GM08714 (cell line): Measurements from ENCODE around the gene NRG3.
"Not testable (repeated sequence)": the region's sequence is repeated elsewhere in the genome, so short reads cannot be mapped to it uniquely, and the experiment has no call there.

ENCODE experiments used
- H3K4me3 ChIP-seq: fragments of 200-500 bp; sonication (Bioruptor generic); 2 replicates; pipeline ENCODE4 v1.5.1; 2014; ENCODE audit warnings: mild to moderate bottlenecking, low read length, inconsistent platforms
- ZNF274 ChIP-seq: IDR thresholded peaks from 2 replicates; pipeline ENCODE4 v1.6.1; 2012; ENCODE audit warnings: mild to moderate bottlenecking, low read depth, low read length

The NRG3 gene

DNA sequence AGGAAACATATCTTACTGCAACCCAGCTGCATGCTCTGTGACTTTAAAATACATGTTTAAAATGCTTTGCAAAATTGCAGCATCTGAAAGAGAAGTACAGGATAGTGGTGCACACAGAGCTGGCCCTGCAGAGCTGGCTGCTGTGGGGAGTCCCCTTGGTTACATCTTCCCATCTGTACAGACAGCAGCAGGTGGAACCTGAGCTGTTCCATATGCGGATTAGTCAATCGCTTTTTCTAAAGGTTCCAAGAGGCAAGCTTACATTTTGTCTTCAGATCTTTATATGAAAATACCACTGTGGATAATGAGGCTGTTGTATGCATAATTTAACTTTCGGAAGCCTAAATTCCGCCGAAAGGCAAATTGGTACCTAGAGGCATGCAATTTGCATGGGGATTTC is 444.1 kb downstream of the NRG3 start:
- no peak overlapping the region for H3K4me3 ChIP-seq
- TF ChIP-seq ZNF274: no peak

DNA sequence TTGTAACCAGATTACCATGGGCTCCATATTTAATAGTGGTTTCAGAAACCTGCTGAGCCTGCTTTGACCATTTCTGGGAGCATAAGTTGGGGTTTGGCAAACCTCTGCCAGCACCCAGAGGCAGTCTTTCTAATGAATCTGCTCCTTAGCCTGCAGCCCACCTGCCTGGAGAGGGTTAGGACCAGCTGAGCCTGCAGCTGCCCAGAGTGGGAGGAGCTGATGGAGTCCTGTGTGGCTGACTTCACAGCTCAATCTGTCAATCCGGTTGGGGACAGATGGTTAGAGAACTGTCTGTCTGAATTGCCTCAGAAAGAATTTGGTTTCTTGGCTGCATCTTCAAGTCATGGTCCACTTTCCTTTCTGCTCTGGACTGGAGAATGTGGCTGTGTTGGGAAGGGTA is 444.6 kb downstream of the NRG3 start:
- H3K4me3 ChIP-seq: no peak overlapping the region
- TF ChIP-seq ZNF274: no peak

DNA sequence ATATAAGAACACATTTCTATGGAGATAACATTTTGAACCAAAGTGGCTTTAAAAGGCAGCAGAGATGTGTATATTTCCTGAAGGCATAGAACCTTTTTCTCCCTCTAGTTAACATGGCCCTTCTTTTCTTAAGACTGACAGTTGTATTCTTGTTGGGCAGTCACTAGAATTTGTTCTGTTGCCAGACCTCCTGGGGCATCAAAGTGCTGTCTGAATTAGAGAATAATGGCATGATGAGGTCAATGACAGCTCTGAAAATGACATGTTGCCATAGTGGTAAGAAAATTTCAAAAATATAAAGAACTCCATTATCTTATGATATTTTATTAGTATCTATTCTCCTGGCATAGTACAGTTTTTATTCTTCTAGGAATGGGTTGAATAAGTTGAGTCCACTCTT is 446.7 kb downstream of the NRG3 start:
- no peak overlapping the region for H3K4me3 ChIP-seq
- no peak for TF ChIP-seq ZNF274

DNA sequence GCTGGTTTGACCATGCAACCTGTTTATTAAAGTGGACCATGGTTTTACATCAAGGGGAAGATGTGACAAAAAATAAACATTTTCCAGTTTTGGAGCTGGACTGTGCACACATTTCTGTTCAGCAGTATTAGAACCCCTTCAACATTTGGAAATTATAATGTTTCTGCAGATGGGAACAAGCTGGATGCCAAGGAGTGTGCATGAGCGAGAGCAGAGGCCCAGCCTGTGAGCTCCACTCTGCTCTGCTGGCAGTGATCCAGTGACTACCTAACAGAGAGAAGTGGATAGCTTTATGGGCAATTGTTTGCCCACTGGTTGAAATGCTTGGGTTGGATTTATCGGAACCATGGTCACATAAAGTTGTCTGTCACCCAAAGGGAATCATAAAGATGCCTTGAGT is 456.7 kb downstream of the NRG3 start:
- H3K4me3 ChIP-seq: no peak overlapping the region
- no peak for TF ChIP-seq ZNF274

DNA sequence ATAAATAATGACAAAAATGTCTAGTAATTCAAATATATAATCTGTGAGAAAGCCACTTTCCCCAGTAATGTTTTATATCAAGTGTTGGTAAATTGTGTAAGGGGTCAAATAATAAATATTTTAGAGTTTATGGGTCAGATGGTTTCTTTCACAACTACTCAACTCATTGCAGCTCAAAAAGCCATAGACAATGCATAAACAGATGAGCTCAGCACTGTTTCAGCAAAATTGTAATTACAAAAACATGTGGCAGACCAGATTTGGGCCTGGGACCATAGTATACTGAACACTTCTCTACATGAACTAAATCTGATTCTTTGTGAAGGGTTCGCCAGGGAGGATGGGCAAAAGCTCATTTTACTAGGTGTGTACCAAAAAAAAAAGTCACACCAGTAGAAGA is 460.8 kb downstream of the NRG3 start:
- TF ChIP-seq ZNF274: no peak
- H3K4me3 ChIP-seq: no peak overlapping the region

DNA sequence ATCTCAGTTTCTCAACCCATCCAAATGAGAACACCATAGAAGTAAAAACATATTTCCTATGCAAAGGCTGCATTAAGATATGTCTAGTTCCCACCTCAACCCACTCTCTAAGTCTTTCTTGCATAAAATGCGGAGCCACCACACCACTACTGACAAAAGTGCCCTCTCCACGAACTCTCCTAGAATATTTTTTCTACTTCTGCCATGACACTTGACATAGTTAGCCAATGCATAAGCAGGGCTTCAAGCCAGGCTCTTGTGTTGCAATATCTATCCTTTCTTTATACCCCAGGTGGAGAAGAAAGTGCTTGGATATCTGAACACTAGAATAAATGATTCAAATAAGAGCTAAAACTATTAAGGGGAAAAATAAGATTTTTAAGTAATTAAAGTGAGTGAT is 465.2 kb downstream of the NRG3 start:
- no peak for TF ChIP-seq ZNF274
- H3K4me3 ChIP-seq: no peak overlapping the region

DNA sequence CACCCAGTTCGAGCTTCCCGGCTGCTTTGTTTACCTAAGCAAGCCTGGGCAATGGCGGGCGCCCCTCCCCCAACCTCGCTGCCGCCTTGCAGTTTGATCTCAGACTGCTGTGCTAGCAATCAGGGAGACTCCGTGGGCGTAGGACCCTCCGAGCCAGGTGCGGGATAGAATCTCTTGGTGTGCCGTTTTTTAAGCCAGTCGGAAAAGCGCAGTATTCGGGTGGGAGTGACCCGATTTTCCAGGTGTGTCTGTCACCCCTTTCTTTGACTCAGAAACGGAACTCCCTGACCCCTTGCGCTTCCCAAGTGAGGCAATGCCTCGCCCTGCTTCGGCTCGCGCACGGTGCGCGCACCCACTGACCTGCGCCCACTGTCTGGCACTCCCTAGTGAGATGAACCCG is 474.6 kb downstream of the NRG3 start:
- not testable (repeated sequence) for H3K4me3 ChIP-seq

DNA sequence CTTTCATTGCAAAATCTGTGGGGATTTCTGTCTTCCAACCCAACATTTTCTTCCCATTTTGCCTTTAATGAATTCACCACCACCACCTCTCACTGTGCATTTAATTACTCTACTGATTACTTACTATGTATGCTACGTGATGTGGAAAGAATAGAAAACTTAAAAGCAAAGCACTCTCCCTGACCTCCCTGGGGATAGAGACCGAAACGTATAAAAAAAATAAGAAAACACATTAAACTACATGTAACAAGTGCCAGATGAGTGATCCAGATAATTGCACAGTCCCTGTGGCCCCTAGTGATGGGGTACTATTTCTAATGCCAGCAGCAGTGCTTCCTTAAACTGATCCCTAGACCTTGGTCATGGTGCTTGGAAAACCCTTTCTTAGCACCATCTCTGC is 478.4 kb downstream of the NRG3 start:
- H3K4me3 ChIP-seq: no peak overlapping the region
- TF ChIP-seq ZNF274: no peak

DNA sequence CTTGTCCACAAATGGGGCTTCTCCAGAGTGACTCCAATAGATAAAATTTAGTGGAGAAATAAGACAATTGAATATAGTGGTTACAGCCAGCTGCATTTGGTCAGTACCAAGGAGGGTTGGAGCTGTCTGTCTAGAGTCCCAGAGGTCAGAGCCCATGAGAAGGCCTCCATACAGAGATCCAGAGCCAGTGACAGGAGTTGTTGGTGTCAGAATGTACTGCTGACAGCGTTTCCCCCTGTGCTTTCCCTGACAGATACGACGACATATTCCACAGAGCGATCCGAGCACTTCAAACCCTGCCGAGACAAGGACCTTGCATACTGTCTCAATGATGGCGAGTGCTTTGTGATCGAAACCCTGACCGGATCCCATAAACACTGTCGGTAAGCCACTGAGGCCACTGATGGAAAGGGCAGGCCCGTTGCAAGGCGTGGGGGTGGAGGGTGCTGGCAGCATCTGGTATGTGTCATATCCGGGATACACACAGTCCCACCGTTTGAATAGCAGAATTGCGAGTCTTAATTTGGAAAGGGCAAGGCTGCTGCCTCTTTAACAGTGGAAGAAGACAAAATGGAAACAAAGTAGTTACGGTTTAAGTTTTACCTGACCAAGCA is 483.6 kb downstream of the NRG3 start:
- no peak for TF ChIP-seq ZNF274
- no peak overlapping the region for H3K4me3 ChIP-seq

DNA sequence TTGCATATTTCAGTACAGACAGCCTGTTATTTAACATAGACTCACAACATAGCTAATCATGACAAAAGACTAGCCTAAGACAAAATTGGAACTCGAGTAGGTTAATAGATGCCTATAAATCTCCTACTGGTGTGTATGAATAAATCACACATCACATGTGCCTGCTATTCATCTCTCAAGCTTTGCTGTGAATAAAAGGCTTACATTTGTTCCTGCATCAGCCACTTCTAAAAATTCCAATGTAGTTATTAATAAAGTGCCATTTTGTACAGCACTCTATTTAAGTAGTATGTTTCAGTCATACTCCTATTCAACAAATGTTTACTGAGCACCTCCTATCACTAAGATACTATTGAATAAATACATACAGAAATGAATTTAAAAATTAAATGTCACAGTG is 486.3 kb downstream of the NRG3 start:
- H3K4me3 ChIP-seq: no peak overlapping the region
- TF ChIP-seq ZNF274: no peak

DNA sequence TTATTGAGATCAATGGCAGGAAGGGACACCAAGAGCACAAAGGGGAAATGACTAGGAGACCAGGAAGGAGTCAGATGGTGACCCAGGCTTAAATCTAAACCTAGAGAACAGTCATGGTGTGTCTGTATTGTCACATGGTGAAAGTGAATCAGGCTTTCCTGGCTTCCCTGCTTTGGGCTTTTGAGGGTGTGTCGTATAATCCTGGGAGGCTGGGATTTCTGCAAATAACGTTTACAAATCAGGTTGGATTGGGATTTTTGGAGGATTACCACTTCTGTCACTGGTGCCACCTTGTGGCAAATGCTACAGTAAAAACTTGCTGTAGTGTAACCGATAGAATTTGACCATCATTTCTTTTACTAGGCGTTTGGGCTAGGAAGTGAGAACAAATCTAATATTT is 502.6 kb downstream of the NRG3 start:
- H3K4me3 ChIP-seq: no peak overlapping the region
- TF ChIP-seq ZNF274: no peak

DNA sequence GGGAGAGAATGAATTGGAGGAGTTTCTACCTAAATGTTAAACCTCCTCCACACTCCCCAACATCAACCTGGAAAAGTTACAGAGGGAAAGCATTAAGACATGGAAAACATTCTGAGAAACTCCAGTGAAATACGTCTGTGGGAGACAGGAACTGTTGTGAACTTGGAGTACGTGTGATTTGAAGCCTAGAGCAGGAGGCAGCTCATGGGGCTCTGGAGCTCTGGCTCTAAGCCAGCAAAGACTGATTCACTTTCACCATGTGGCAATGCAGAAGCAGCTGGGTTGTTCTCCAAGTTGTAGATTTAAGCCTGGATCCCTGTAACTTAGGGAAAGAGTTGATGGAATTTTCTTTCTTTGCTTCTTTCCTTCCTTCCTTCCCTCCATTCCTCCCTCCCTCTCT is 503.2 kb downstream of the NRG3 start:
- H3K4me3 ChIP-seq: no peak overlapping the region
- no peak for TF ChIP-seq ZNF274

DNA sequence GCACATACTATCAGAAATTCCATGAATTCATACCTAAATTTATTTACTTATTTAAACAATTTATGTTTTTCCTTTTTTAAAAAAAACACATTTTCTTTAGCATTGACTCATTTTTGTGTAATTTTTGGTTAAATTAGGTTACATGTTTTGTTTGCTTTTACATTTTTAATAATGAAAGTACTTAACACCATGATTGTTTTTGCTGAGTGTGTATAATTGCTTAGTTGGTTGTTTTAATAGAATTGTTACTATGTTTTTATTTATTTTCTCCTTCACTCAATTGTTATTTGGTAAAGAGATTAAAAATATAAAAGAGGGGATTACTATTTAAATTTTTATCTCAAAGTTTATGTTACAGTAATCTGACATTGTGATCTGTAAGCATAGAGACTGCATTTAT is 508.4 kb downstream of the NRG3 start:
- no peak for TF ChIP-seq ZNF274

DNA sequence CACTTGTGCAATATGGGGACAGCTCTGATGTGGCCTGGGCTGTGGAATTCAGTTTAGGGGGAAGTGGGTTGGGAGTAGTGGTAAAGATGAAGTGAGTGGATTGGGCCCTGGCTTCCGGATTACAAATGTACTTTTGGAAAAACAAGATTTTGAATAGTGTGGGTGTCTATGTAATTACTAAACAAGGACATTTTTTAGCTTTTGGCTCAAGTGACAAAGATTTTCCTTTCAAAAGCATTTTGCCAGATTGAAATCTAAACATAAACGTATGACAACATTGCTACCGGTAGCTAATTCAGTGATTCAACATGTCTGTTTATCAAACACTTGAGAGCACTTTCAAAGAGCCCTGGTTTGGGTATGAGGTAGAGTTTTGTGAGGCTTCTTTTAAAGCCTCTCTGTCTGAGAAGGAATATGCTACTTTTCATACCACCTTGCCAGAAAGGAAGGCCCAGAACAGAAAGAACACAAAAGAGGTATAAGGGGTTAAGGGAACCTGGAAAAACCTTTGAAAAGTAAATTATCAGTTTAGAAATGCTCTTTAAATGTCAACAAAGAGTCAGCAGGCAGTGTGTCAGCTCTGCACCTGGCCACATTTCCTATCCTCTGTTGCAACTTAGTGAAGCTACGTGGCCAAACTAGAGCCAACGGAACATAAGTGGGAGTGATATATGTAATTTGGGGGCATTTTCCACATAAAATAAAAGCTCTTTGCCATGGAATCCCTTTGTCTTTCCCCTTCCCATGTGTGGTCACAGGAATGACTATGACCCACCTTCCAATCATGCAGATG is 516.1 kb downstream of the NRG3 start:
- TF ChIP-seq ZNF274: no peak
- no peak overlapping the region for H3K4me3 ChIP-seq

More for the DNA sequence above, 508.4 kb downstream of the NRG3 start:
- no peak overlapping the region for H3K4me3 ChIP-seq

DNA sequence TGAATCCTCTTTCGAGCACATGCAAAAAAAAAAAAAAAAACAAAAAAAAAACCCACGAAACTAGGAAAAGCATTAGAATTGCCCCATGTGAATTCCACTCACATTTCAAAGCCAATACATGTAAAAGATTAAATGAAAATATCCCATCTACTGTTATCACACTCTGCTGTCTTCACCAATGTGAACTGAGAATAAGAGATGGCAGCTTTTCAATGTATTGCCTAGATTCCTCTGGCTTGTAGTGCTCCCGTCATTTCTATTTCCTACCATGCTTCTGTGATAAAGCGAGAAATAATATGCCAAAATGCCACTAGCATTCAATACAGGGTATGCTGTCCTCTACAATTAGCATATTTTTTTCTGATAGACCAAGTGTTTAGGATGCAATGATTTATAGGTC is 517.0 kb downstream of the NRG3 start:
- no peak for TF ChIP-seq ZNF274
- no peak overlapping the region for H3K4me3 ChIP-seq

DNA sequence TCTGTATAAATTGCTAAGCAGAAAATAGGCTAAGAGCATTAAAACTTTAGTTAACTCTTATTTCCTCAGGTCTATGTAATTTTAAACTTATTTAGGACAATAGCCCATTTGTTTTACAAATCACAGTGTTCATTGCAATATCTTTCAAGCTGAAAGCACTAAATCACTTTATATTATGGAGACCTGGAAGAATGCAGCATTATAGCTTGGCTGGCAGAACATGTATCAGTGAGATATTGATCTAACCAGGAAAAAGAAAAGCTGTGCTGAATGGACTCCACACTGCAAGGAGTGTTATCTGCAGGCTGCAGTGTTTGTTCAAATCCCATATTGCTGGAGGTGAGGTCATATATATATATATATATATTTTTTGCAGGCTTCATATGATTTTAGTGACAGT is 517.5 kb downstream of the NRG3 start:
- no peak for TF ChIP-seq ZNF274
- no peak overlapping the region for H3K4me3 ChIP-seq

DNA sequence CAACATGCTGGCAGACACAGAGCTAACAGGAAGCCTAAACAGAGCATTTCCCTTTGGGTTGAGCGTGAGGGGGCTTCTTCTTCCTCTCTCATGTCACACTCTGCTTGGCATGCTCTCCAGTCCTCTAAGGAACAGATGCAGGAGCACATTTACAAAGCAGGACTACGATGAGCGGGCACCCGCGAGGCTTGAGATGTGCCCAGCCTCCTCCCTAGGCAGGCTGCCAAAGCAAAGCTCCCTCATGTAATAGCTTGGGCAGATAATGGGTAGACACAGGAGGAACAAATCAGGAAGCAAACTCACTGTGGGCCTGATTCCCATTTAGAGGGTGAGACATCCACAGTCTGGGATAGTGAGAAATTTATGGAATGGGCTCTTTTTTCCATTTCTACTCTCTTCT is 519.1 kb downstream of the NRG3 start:
- no peak for TF ChIP-seq ZNF274
- no peak overlapping the region for H3K4me3 ChIP-seq
